Measurements from ENCODE around the gene TMPRSS9.

- TF ChIP-seq CTCF (IDR thresholded peaks at IDR 0.05): no peak
- TF ChIP-seq POLR2A (IDR thresholded peaks at IDR 0.05): no peak
These were observed 768 bp downstream of the TMPRSS9 start for GRCh38 chr19:2360833-2361232.

All from heart left ventricle (tissue), 13 donors.